ENCODE measurements around the gene PRELP. TPM values are rescaled to one million over a fixed set of nuclear protein-coding genes. Genes with fewer than 3 reads are reported as not detected.

The PRELP gene
- total RNA-seq, 2 donors from 2014 or later, result 232 to 244 TPM

GRCh38 chr1:203488539-203488938, 12.9 kb downstream of the PRELP start:
- no peak for DNase-seq (ENCODE audit: low spot score)

GRCh38 chr1:203490607-203491006, 15.0 kb downstream of the PRELP start:
- no peak for DNase-seq (ENCODE audit: low spot score)
- H3K9me3 ChIP-seq, result no peaks in the 10 kb centered on the region
- H3K27ac ChIP-seq, result no peak overlapping the region

More at GRCh38 chr1:203488539-203488938, 12.9 kb downstream of the PRELP start:
- no peak overlapping the region for H3K27ac ChIP-seq
- TF ChIP-seq CTCF (IDR thresholded peaks at IDR 0.05), result no peak
- H3K9me3 ChIP-seq, result no peaks in the 10 kb centered on the region
- H3K4me1 ChIP-seq (ENCODE audit: control insufficient read depth in 1 of 2, low read depth in 2 of 2), result peaks cover 18 to 46% of the 10 kb centered on the region in 2 donors
- peaks cover 46% of the 10 kb centered on the region for H3K36me3 ChIP-seq
- no peaks in the 10 kb centered on the region for H3K27me3 ChIP-seq (replicated peaks; ENCODE audit: insufficient read depth)
- ATAC-seq (ENCODE audit: insufficient number of reproducible peaks, low FRiP score, low read depth), result no peak
- H3K4me3 ChIP-seq, result no peak overlapping the region

GRCh38 chr1:203491664-203492063, 16.1 kb downstream of the PRELP start:
- DNase-seq (ENCODE audit: low spot score), result no peak
- TF ChIP-seq CTCF (IDR thresholded peaks at IDR 0.05), result no peak
- peaks cover 7 to 14% of the 10 kb centered on the region in 2 donors for H3K4me1 ChIP-seq (ENCODE audit: control insufficient read depth in 1 of 2, low read depth in 2 of 2)
- peaks cover 15% of the 10 kb centered on the region for H3K36me3 ChIP-seq
- H3K27ac ChIP-seq, result no peak overlapping the region
- no peaks in the 10 kb centered on the region for H3K27me3 ChIP-seq (replicated peaks; ENCODE audit: insufficient read depth)
- H3K9me3 ChIP-seq, result no peaks in the 10 kb centered on the region
- ATAC-seq (ENCODE audit: insufficient number of reproducible peaks, low FRiP score, low read depth), result no peak
- no peak overlapping the region for H3K4me3 ChIP-seq

More at GRCh38 chr1:203490607-203491006, 15.0 kb downstream of the PRELP start:
- no peak for ATAC-seq (ENCODE audit: insufficient number of reproducible peaks, low FRiP score, low read depth)
- Histone ChIP-seq H3K4me3 (no peak overlapping the region), H3K27me3 (replicated peaks; ENCODE audit: insufficient read depth) (no peaks in the 10 kb centered on the region), H3K4me1 (ENCODE audit: control insufficient read depth in 1 of 2, low read depth in 2 of 2) (peaks cover 7 to 25% of the 10 kb centered on the region in 2 donors), H3K36me3 (peaks cover 25% of the 10 kb centered on the region)
- TF ChIP-seq CTCF (IDR thresholded peaks at IDR 0.05), result no peak

GRCh38 chr1:203492082-203492747, 16.6 kb downstream of the PRELP start:
- H3K36me3 ChIP-seq, result peaks cover 9% of the 10 kb centered on the region
- H3K4me3 ChIP-seq, result no peak overlapping the region
- peaks cover 1 to 9% of the 10 kb centered on the region in 2 donors for H3K4me1 ChIP-seq (ENCODE audit: control insufficient read depth in 1 of 2, low read depth in 2 of 2)
- no peaks in the 10 kb centered on the region for H3K27me3 ChIP-seq (replicated peaks; ENCODE audit: insufficient read depth)
- no peak for TF ChIP-seq CTCF (IDR thresholded peaks at IDR 0.05)
- H3K27ac ChIP-seq, result no peak overlapping the region
- DNase-seq (ENCODE audit: low spot score) (no peak), ATAC-seq (ENCODE audit: insufficient number of reproducible peaks, low FRiP score, low read depth) (no peak)
- H3K9me3 ChIP-seq, result no peaks in the 10 kb centered on the region

- DNase-seq (ENCODE audit: low spot score) (no peak), ATAC-seq (ENCODE audit: insufficient number of reproducible peaks, low FRiP score, low read depth) (no peak)
- Histone ChIP-seq H3K4me1 (ENCODE audit: control insufficient read depth in 1 of 2, low read depth in 2 of 2) (peaks cover 0 to 4% of the 10 kb centered on the region in 2 donors), H3K4me3 (no peak overlapping the region), H3K36me3 (peaks cover 9% of the 10 kb centered on the region), H3K27ac (no peak overlapping the region), H3K9me3 (no peaks in the 10 kb centered on the region), H3K27me3 (replicated peaks; ENCODE audit: insufficient read depth) (no peaks in the 10 kb centered on the region)
- no peak for TF ChIP-seq CTCF (IDR thresholded peaks at IDR 0.05)
Observed at GRCh38 chr1:203492748-203493130, 17.1 kb downstream of the PRELP start.

Measured in thoracic aorta (tissue), 2 donors.